GM12878 (cell line): ENCODE results near the gene PDCD10. TPM values are rescaled to one million over a fixed set of nuclear protein-coding genes. Genes with fewer than 3 reads are reported as not detected.

Experiments
- ATAC-seq: fragments of 200-7000 bp; cut with Tn5 transposase; 3 replicates; pipeline ENCODE4 v1.9.1; 2020; ENCODE audit warnings: mild to moderate bottlenecking, moderate library complexity
- BruUV-seq: library from RNA; stranded (reverse); fragments of 400-500 nt; replicated peaks from 2 replicates; lab custom pipeline; 2021; lab: Mats Ljungman, UMichigan
- CTCF ChIA-PET: fragments of 300-600 bp; sonication (Branson Sonifier 250); formaldehyde crosslinking; extraction: SDS; loops from one replicate; lab custom pipeline; 2021; ENCODE audit warnings: inconsistent platforms; lab: Yijun Ruan, JAX
- POLR2A ChIA-PET: fragments of 350-600 bp; formaldehyde crosslinking; extraction: SDS; loops from one replicate; lab custom pipeline; 2021; ENCODE audit warnings: inconsistent platforms; lab: Charles Lee
- RAD21 ChIA-PET: fragments of 300-600 bp; sonication (Branson Sonifier 250); formaldehyde crosslinking; loops from one replicate; lab custom pipeline; 2023; ENCODE audit warnings: antibody characterized with exemption; ENCODE audit not compliant: unreplicated experiment; lab: Charles Lee
- SMC1A ChIA-PET: fragments of 300-600 bp; sonication (Branson Sonifier 250); formaldehyde crosslinking; loops from one replicate; lab custom pipeline; 2023; ENCODE audit not compliant: unreplicated experiment, uncharacterized antibody; lab: Charles Lee
- DNase-seq: peaks from one replicate; pipeline ENCODE4 v3.0.0-alpha.2; 2011; ENCODE audit warnings: low read depth, low spot score
- FAIRE-seq: peaks from 3 replicates; lab custom pipeline; 2011; peaks lifted over from hg19 to GRCh38; lab: Jason Lieb, UNC
- H2AFZ ChIP-seq: 2 replicates; pipeline ENCODE4 v1.6.0; 2011; ENCODE audit warnings: low read depth, low read length, control low read depth; ENCODE audit not compliant: control insufficient read depth
- H3K27ac ChIP-seq: 2 replicates; pipeline ENCODE4 v1.5.1; 2011; ENCODE audit warnings: control low read depth; ENCODE audit not compliant: control insufficient read depth, insufficient read depth
- H3K27me3 ChIP-seq, 2 experiments: replicated peaks in 1 of 2; 2 replicates each; pipeline versions ENCODE4 v1.6.0 to v1.6.1; 2011; ENCODE audit warnings: low read length in 1 of 2; ENCODE audit not compliant: control insufficient read depth in 2 of 2, insufficient read depth in 2 of 2
- H3K36me3 ChIP-seq, 2 experiments: 2 replicates each; pipeline ENCODE4 v1.5.1; 2011; ENCODE audit warnings: low read length in 1 of 2; ENCODE audit not compliant: control insufficient read depth in 2 of 2, insufficient read depth in 2 of 2
- H3K4me1 ChIP-seq: 2 replicates; pipeline ENCODE4 v1.6.1; 2011; ENCODE audit warnings: mild to moderate bottlenecking, low read length, moderate library complexity, mixed read lengths; ENCODE audit not compliant: control insufficient read depth, insufficient read depth
- H3K4me2 ChIP-seq: 2 replicates; pipeline ENCODE4 v1.6.0; 2011; ENCODE audit warnings: control low read depth; ENCODE audit not compliant: control insufficient read depth, insufficient read depth
- H3K4me3 ChIP-seq: fragments of 200-600 bp; sonication (generic); 2 replicates; pipeline ENCODE4 v1.5.1; 2016
- H3K79me2 ChIP-seq: 2 replicates; pipeline ENCODE4 v1.6.0; 2011; ENCODE audit warnings: low read length; ENCODE audit not compliant: control insufficient read depth, insufficient read depth
- H3K9ac ChIP-seq: 2 replicates; pipeline ENCODE4 v1.8.0; 2011; ENCODE audit warnings: low read length, control low read depth, mixed read lengths; ENCODE audit not compliant: control insufficient read depth, insufficient read depth
- H3K9me3 ChIP-seq: replicated peaks from 3 replicates; pipeline ENCODE4 v1.5.1; 2011; ENCODE audit warnings: mild to moderate bottlenecking, low read length; ENCODE audit not compliant: control insufficient read depth, insufficient read depth
- H4K20me1 ChIP-seq: 2 replicates; pipeline ENCODE4 v1.6.0; 2011; ENCODE audit not compliant: control insufficient read depth, insufficient read depth
- BCL3 ChIP-seq: IDR thresholded peaks from 2 replicates; pipeline ENCODE4 v1.6.1; 2011; ENCODE audit warnings: borderline replicate concordance, low read depth, mild to moderate bottlenecking, moderate library complexity, low read length; ENCODE audit not compliant: insufficient read depth, poor library complexity, severe bottlenecking
- BHLHE40 ChIP-seq, 2 experiments: fragments of 450-650 bp in 1 of 2; IDR thresholded peaks; 2 replicates each; pipeline ENCODE4 v1.6.1; 2011 to 2017; ENCODE audit warnings: low read depth in 2 of 2, borderline replicate concordance in 1 of 2, improper control_type of control experiment in 1 of 2, low read length in 1 of 2, mild to moderate bottlenecking in 1 of 2
- CBX5 ChIP-seq: sonication (generic); IDR thresholded peaks from 2 replicates; pipeline ENCODE4 v1.6.1; 2016; ENCODE audit warnings: low read depth, moderate library complexity, mild to moderate bottlenecking, inconsistent platforms
- JUNB ChIP-seq: IDR thresholded peaks from 2 replicates; pipeline ENCODE4 v1.6.1; 2016; ENCODE audit warnings: antibody characterized with exemption, mild to moderate bottlenecking
- KLF5 ChIP-seq: fragments of 450-650 bp; IDR thresholded peaks from 2 replicates; pipeline ENCODE4 v1.6.1; 2014; ENCODE audit warnings: mild to moderate bottlenecking; ENCODE audit not compliant: partially characterized antibody
- MTA2 ChIP-seq: fragments of 450-650 bp; IDR thresholded peaks from 2 replicates; pipeline ENCODE4 v1.6.1; 2016; ENCODE audit warnings: low read depth, mild to moderate bottlenecking, moderate library complexity
- MYC ChIP-seq: IDR thresholded peaks from 2 replicates; pipeline ENCODE4 v1.6.1; 2011; ENCODE audit warnings: mild to moderate bottlenecking, low read length, moderate library complexity, inconsistent platforms; ENCODE audit not compliant: insufficient read depth, insufficient replicate concordance, insufficient read length, severe bottlenecking
- NR2F1 ChIP-seq: fragments of 450-650 bp; conservative IDR thresholded peaks from 2 replicates; pipeline ENCODE4 v1.6.1; 2017; ENCODE audit warnings: mild to moderate bottlenecking
- PKNOX1 ChIP-seq: fragments of 450-650 bp; IDR thresholded peaks from 2 replicates; pipeline ENCODE4 v1.6.1; 2016; ENCODE audit warnings: mild to moderate bottlenecking
- POLR2A ChIP-seq: IDR thresholded peaks from 2 replicates; pipeline ENCODE4 v1.6.1; 2011; ENCODE audit warnings: low read depth, mild to moderate bottlenecking, low read length
- PRDM15 ChIP-seq: fragments of 450-650 bp; formaldehyde crosslinking; IDR thresholded peaks from 2 replicates; pipeline ENCODE4 v1.4.0; 2020; ENCODE audit warnings: mild to moderate bottlenecking, moderate library complexity
- RELA ChIP-seq: fragments of 450-650 bp; IDR thresholded peaks from 2 replicates; pipeline ENCODE4 v1.8.0; 2014; ENCODE audit warnings: borderline replicate concordance; ENCODE audit not compliant: partially characterized antibody
- STAT1 ChIP-seq: fragments of 450-650 bp; conservative IDR thresholded peaks from 2 replicates; pipeline ENCODE4 v1.6.1; 2014; ENCODE audit warnings: antibody characterized with exemption, mild to moderate bottlenecking
- ZNF592 ChIP-seq: fragments of 450-650 bp; IDR thresholded peaks from 2 replicates; pipeline ENCODE4 v1.6.1; 2017; ENCODE audit warnings: mild to moderate bottlenecking, moderate library complexity
- WGBS: methylation state at CpG from one replicate; pipeline ENCODE4 v1.1.6; 2016; ENCODE audit warnings: low lambda C conversion rate; ENCODE audit not compliant: insufficient replicate concordance, insufficient coverage; ENCODE audit errors: missing lambda C conversion rate; 5-methylcytosine and 5-hydroxymethylcytosine counted together
- in situ Hi-C: fragments of 300-500 bp; cut with MboI; formaldehyde crosslinking; loops from 9 replicates; pipeline ENCODE4 v1.14.3; 2018; ENCODE audit warnings: mixed read lengths
- intact Hi-C: fragments of 100-400 bp; cut with micrococcal nuclease; formaldehyde crosslinking; loops from one replicate; pipeline ENCODE4 v1.14.2; 2022; ENCODE audit not compliant: unreplicated experiment
- polyA plus RNA-seq, 11 experiments: library from polyadenylated mRNA; depleted of rRNA in 4 of 11; unstranded in 6 of 11; stranded (reverse) in 5 of 11; fragments of >200 nt; fragmentation: Nextera tagmentation in 4 of 11; fragmentation: Illumina TruSeq in 1 of 11; extraction: Ambion mirVana in 4 of 11; extraction: Trizol in 1 of 11; gene quantifications; 1 replicate in 1 of 11; 2 replicates in 10 of 11; pipeline versions ENCODE4 v1.2.1 to v1.2.3, GENCODE V29; 2011 to 2016; ENCODE audit warnings: inconsistent platforms in 2 of 11, missing spikeins in 2 of 11, low read depth in 1 of 11
- total RNA-seq, 4 experiments: library from RNA; depleted of rRNA in 3 of 4; stranded (reverse); fragments of >200 nt in 3 of 4; fragmentation: Illumina TruSeq in 1 of 4; extraction: Trizol in 1 of 4; gene quantifications; 2 replicates each; pipeline versions ENCODE4 v1.2.1 to v1.2.3, GENCODE V29; 2013 to 2021

The PDCD10 gene
- total and polyA plus RNA-seq, 10 of the 15 experiments (the other 5 are each of a cell fraction or from before 2014, with no cell fraction given), result 64.1 to 247 (median 125) TPM

- intact Hi-C loops, result no loop called here
- Histone ChIP-seq H3K9ac (no peak overlapping the region), H3K4me1 (no peaks in the 10 kb centered on the region), H2AFZ (no peak overlapping the region), H3K79me2 (no peaks in the 10 kb centered on the region; the same call in none of the 2 replicates), H3K4me3 (no peak overlapping the region), H3K27ac (no peak overlapping the region), H3K27me3 (no peaks in the 10 kb centered on the region), H3K4me2 (no peak overlapping the region), H3K36me3 (peaks cover 11 to 14% of the 10 kb centered on the region in 2 experiments), H4K20me1 (no peaks in the 10 kb centered on the region), H3K9me3 (no peaks in the 10 kb centered on the region)
- DNase-seq (no peak), ATAC-seq (no peak), FAIRE-seq (no peak)
- ChIA-PET SMC1A (interaction anchor here (1.0 to 1.6 kb wide), 3 partner anchors 9 to 19 kb away, joined by 4 to 8 read pairs (median 5); no protein-coding TSS in a partner anchor), POLR2A (no interaction called here), CTCF (interaction anchor here (1.0 to 3.1 kb wide), 2 partner anchors 21 to 30 kb away, joined by 3 to 18 read pairs; partner anchors contain the start of gene SERPINI1), RAD21 (no interaction called here)
- in situ Hi-C loops, result no loop called here
- no TSS peak for BruUV-seq
- 97% methylated on average over 2 of the region's 2 CpGs for WGBS
- no peak for TF ChIP-seq BCL3
- no peak for TF ChIP-seq RELA
- no peak for TF ChIP-seq CBX5
- TF ChIP-seq JUNB, result no peak
- no peak for TF ChIP-seq ZNF592
- TF ChIP-seq MTA2, result no peak
- TF ChIP-seq PKNOX1, result no peak
- TF ChIP-seq PRDM15 (CRISPR knock-in tag), result no peak
- no peak for TF ChIP-seq MYC
- TF ChIP-seq KLF5, result no peak
- TF ChIP-seq STAT1, result no peak
- TF ChIP-seq POLR2A, result no peak
- TF ChIP-seq BHLHE40 (IDR thresholded peaks at IDR 0.05; ENCODE audit: borderline replicate concordance in 1 of 2, low read depth in 2 of 2, low read length in 1 of 2), result no peak
- TF ChIP-seq NR2F1, result no peak
Observed at GRCh38 chr3:167705840-167706239, 28.9 kb downstream of the PDCD10 start.
